ENCODE results near the gene CNTNAP2. TPM values are rescaled to one million over a fixed set of nuclear protein-coding genes. Genes with fewer than 3 reads are reported as not detected.

Gene CNTNAP2
- total RNA-seq, 2 experiments from 2014 or later: 0.28 TPM; not detected in 1

GRCh38 chr7:146214842-146215241 is 98.2 kb downstream of the CNTNAP2 start:
- H4K20me1 ChIP-seq (ENCODE audit: insufficient read depth, low read length): no peaks in the 10 kb centered on the region
- DNase-seq (ENCODE audit: low spot score): no peak
- TF ChIP-seq CTCF (conservative IDR thresholded peaks at IDR 0.05; ENCODE audit: low read length) (no peak), EZH2phosphoT487 (IDR thresholded peaks at IDR 0.05; ENCODE audit: borderline replicate concordance, low read depth, low read length) (no peak)
- ChIA-PET POLR2A (interaction anchor here (0.6 to 1.4 kb wide), 3 partner anchors 8 to 748 kb away, joined by 3 to 4 read pairs (median 3); no protein-coding TSS in a partner anchor), CTCF (ENCODE audit: unreplicated experiment) (no interaction called here)
- H3K27ac ChIP-seq (ENCODE audit: low read depth, low read length, poor library complexity, severe bottlenecking): no peak overlapping the region
- no peak overlapping the region for H2AFZ ChIP-seq (ENCODE audit: low read length)
- H3K79me2 ChIP-seq (ENCODE audit: insufficient read depth, low read depth, low read length): no peaks in the 10 kb centered on the region
- no peaks in the 10 kb centered on the region for H3K9me2 ChIP-seq (ENCODE audit: insufficient read depth, low read length)
- no peaks in the 10 kb centered on the region for H3K4me1 ChIP-seq (ENCODE audit: insufficient read depth, low read length, poor library complexity, severe bottlenecking)
- H3K36me3 ChIP-seq (ENCODE audit: insufficient read depth, low read length): no peaks in the 10 kb centered on the region
- H3K4me2 ChIP-seq (ENCODE audit: low read length): no peak overlapping the region
- intact Hi-C loops (cut with micrococcal nuclease; ENCODE audit: unreplicated experiment): no loop called here
- no TSS peak for BruUV-seq (replicated peaks)
- no peak overlapping the region for H3K4me3 ChIP-seq (ENCODE audit: low read depth, low read length, poor library complexity, severe bottlenecking)
- H3K9me3 ChIP-seq (ENCODE audit: low read length): no peaks in the 10 kb centered on the region

- no peaks in the 10 kb centered on the region for H4K20me1 ChIP-seq (ENCODE audit: insufficient read depth, low read length)
- H3K36me3 ChIP-seq (ENCODE audit: insufficient read depth, low read length): no peaks in the 10 kb centered on the region
- DNase-seq (ENCODE audit: low spot score): no peak
- intact Hi-C loops (cut with micrococcal nuclease; ENCODE audit: unreplicated experiment): no loop called here
- no peaks in the 10 kb centered on the region for H3K9me2 ChIP-seq (ENCODE audit: insufficient read depth, low read length)
- H3K4me2 ChIP-seq (ENCODE audit: low read length): no peak overlapping the region
- no peaks in the 10 kb centered on the region for H3K9me3 ChIP-seq (ENCODE audit: low read length)
- no peaks in the 10 kb centered on the region for H3K4me1 ChIP-seq (ENCODE audit: insufficient read depth, low read length, poor library complexity, severe bottlenecking)
- ChIA-PET POLR2A (no interaction called here), CTCF (ENCODE audit: unreplicated experiment) (no interaction called here)
- BruUV-seq (replicated peaks): no TSS peak
- no peaks in the 10 kb centered on the region for H3K79me2 ChIP-seq (ENCODE audit: insufficient read depth, low read depth, low read length)
- no peak overlapping the region for H3K27ac ChIP-seq (ENCODE audit: low read depth, low read length, poor library complexity, severe bottlenecking)
- H2AFZ ChIP-seq (ENCODE audit: low read length): no peak overlapping the region
- TF ChIP-seq EZH2phosphoT487 (IDR thresholded peaks at IDR 0.05; ENCODE audit: borderline replicate concordance, low read depth, low read length): no peak
- TF ChIP-seq CTCF (conservative IDR thresholded peaks at IDR 0.05; ENCODE audit: low read length): no peak
- H3K4me3 ChIP-seq (ENCODE audit: low read depth, low read length, poor library complexity, severe bottlenecking): no peak overlapping the region
Measured at GRCh38 chr7:146216396-146217041, 99.9 kb downstream of the CNTNAP2 start.

- H3K4me2 ChIP-seq (ENCODE audit: low read length): no peak overlapping the region
- no peaks in the 10 kb centered on the region for H3K79me2 ChIP-seq (ENCODE audit: insufficient read depth, low read depth, low read length)
- CTCF ChIA-PET (ENCODE audit: unreplicated experiment): no interaction called here
- H2AFZ ChIP-seq (ENCODE audit: low read length): no peak overlapping the region
- H3K4me1 ChIP-seq (ENCODE audit: insufficient read depth, low read length, poor library complexity, severe bottlenecking): no peaks in the 10 kb centered on the region
- no peaks in the 10 kb centered on the region for H3K9me2 ChIP-seq (ENCODE audit: insufficient read depth, low read length)
- TF ChIP-seq CTCF (conservative IDR thresholded peaks at IDR 0.05; ENCODE audit: low read length) (no peak), EZH2phosphoT487 (IDR thresholded peaks at IDR 0.05; ENCODE audit: borderline replicate concordance, low read depth, low read length) (no peak)
- no TSS peak for BruUV-seq (replicated peaks)
- H3K9me3 ChIP-seq (ENCODE audit: low read length): no peaks in the 10 kb centered on the region
- POLR2A ChIA-PET: interaction anchor here (0.7 to 1.2 kb wide), 2 partner anchors 9 to 709 kb away, joined by 3 read pairs; no protein-coding TSS in a partner anchor
- H4K20me1 ChIP-seq (ENCODE audit: insufficient read depth, low read length): no peaks in the 10 kb centered on the region
- H3K36me3 ChIP-seq (ENCODE audit: insufficient read depth, low read length): no peaks in the 10 kb centered on the region
- no peak overlapping the region for H3K4me3 ChIP-seq (ENCODE audit: low read depth, low read length, poor library complexity, severe bottlenecking)
- DNase-seq (ENCODE audit: low spot score): no peak
- intact Hi-C loops (cut with micrococcal nuclease; ENCODE audit: unreplicated experiment): no loop called here
- H3K27ac ChIP-seq (ENCODE audit: low read depth, low read length, poor library complexity, severe bottlenecking): no peak overlapping the region
Measured at GRCh38 chr7:146223851-146224250, 107.2 kb downstream of the CNTNAP2 start.
